H1 (cell line): ENCODE results near the gene YAF2. TPM values are rescaled to one million over a fixed set of nuclear protein-coding genes. Genes with fewer than 3 reads are reported as not detected.

Experiments used
- CTBP2 ChIP-seq: IDR thresholded peaks from 2 replicates; pipeline ENCODE4 v1.7.0; 2011; ENCODE audit warnings: borderline replicate concordance, mild to moderate bottlenecking, moderate library complexity, mixed read lengths, low read length; ENCODE audit not compliant: insufficient read depth, insufficient read length
- JUN ChIP-seq: IDR thresholded peaks from 2 replicates; pipeline ENCODE4 v1.6.1; 2011; ENCODE audit warnings: low read depth, mild to moderate bottlenecking, improper control_type of control experiment, low read length
- MAFK ChIP-seq: IDR thresholded peaks from 2 replicates; pipeline ENCODE4 v1.6.1; 2012; ENCODE audit warnings: low read depth, mild to moderate bottlenecking, improper control_type of control experiment, low read length
- NRF1 ChIP-seq: IDR thresholded peaks from 2 replicates; pipeline ENCODE4 v1.6.1; 2011; ENCODE audit warnings: mild to moderate bottlenecking, low read depth, low read length, improper control_type of control experiment
- PHF8 ChIP-seq: fragments of 200-600 bp; sonication (generic); conservative IDR thresholded peaks from 2 replicates; pipeline ENCODE4 v1.7.1; 2012; ENCODE audit warnings: low read depth, mild to moderate bottlenecking, inconsistent platforms, low read length, moderate library complexity
- RAD21 ChIP-seq, 2 experiments: IDR thresholded peaks in 1 of 2; conservative IDR thresholded peaks in 1 of 2; 2 replicates each; pipeline ENCODE4 v1.6.1; 2011; ENCODE audit warnings: low read depth in 2 of 2, low read length in 2 of 2, improper control_type of control experiment in 1 of 2, inconsistent platforms in 1 of 2, mild to moderate bottlenecking in 1 of 2, moderate library complexity in 1 of 2
- RXRA ChIP-seq: IDR thresholded peaks from 2 replicates; pipeline ENCODE4 v1.6.1; 2011; ENCODE audit warnings: low read depth, mild to moderate bottlenecking, low read length, moderate library complexity; ENCODE audit not compliant: insufficient read depth
- SP2 ChIP-seq: IDR thresholded peaks from 2 replicates; pipeline ENCODE4 v1.6.1; 2012; ENCODE audit warnings: mild to moderate bottlenecking, low read length, inconsistent platforms
- TAF1 ChIP-seq: IDR thresholded peaks from 2 replicates; pipeline ENCODE4 v1.6.1; 2011; ENCODE audit warnings: mild to moderate bottlenecking, low read depth, low read length
- TCF12 ChIP-seq: IDR thresholded peaks from 2 replicates; pipeline ENCODE4 v1.6.1; 2011; ENCODE audit warnings: low read depth, mild to moderate bottlenecking, low read length
- TEAD4 ChIP-seq: IDR thresholded peaks from 2 replicates; pipeline ENCODE4 v1.6.1; 2012; ENCODE audit warnings: low read depth, low read length, inconsistent platforms, mixed read lengths
- polyA plus RNA-seq, 7 experiments: library from polyadenylated mRNA; depleted of rRNA in 3 of 7; stranded (reverse) in 5 of 7; unstranded in 2 of 7; fragments of >200 nt in 5 of 7; fragments of 200-250 nt in 2 of 7; gene quantifications; 1 replicate in 5 of 7; 2 replicates in 1 of 7; 4 replicates in 1 of 7; pipeline versions ENCODE4 v1.2.1 to v1.2.3, GENCODE V29; 2011 to 2013; ENCODE audit warnings: missing spikeins in 2 of 7, mixed read lengths in 2 of 7
- total RNA-seq: library from RNA; stranded (reverse); fragmentation: NEBNext Ultra II Directional; extraction: Animal tissue kit (Norgen Biotek cat#: 25700); gene quantifications from 2 replicates; pipeline ENCODE4 v1.2.1, GENCODE V29; 2021

Gene YAF2
- total and polyA plus RNA-seq, 2 of the 8 experiments (the other 6 are each of a cell fraction or from before 2014, with no cell fraction given): 0.50 to 2.2 TPM

GRCh38 chr12:42143452-42144157 lies 94.4 kb downstream of the YAF2 start (continued):
- TF ChIP-seq RXRA (no peak), NRF1 (no peak), RAD21 (IDR thresholded peaks at IDR 0.05 in 1 of 2, conservative IDR thresholded peaks at IDR 0.05 in 1 of 2; ENCODE audit: low read depth in 2 of 2, low read length in 2 of 2) (no peak), MAFK (no peak), SP2 (no peak), CTBP2 (no peak), TCF12 (no peak), TAF1 (no peak), JUN (no peak), TEAD4 (no peak), PHF8 (no peak)
